Frontal cortex (tissue), 4 donors: ENCODE data around the gene ACP4. TPM values are rescaled to one million over a fixed set of nuclear protein-coding genes. Genes with fewer than 3 reads are reported as not detected.
"Not testable (repeated sequence)": the region's sequence is repeated elsewhere in the genome, so short reads cannot be mapped to it uniquely, and the experiment has no call there.

Experiments used
- DNase-seq, 2 donors: peaks; one replicate each; pipeline ENCODE4 v3.0.0; 2012; ENCODE audit warnings: low spot score in 2 of 2
- FAIRE-seq: peaks from 2 replicates; lab custom pipeline; 2012; peaks lifted over from hg19 to GRCh38; lab: Jason Lieb, UNC
- total RNA-seq: library from RNA; depleted of rRNA; stranded (reverse); fragments of >200 nt; gene quantifications from one replicate; pipeline ENCODE4 v1.2.3, GENCODE V29; 2014
- donor health status: control.
- donor health status: control.
- donor health status: control.

Gene ACP4
- total RNA-seq, 1 donor from 2014 or later, result not detected

DNA sequence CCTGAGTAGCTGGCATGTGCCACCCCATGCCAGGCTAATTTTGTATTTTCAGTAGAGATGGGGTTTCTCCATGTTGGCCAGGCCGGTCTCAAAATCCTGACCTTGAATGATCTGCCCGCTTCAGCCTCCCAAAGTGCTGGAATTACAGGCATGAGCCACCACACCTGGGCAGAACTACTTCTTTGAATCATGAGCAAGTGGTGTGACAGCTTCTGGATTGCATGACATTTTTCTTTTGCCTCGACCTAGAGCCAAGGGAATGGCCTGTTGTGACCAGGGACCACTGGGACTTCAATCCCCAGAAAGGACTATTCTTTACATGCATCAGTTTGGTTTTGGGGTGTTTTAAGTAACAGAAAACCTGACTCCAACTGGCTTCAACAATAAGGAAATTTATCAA is 17.3 kb upstream of the ACP4 start:
- FAIRE-seq, result not testable (repeated sequence)

DNA sequence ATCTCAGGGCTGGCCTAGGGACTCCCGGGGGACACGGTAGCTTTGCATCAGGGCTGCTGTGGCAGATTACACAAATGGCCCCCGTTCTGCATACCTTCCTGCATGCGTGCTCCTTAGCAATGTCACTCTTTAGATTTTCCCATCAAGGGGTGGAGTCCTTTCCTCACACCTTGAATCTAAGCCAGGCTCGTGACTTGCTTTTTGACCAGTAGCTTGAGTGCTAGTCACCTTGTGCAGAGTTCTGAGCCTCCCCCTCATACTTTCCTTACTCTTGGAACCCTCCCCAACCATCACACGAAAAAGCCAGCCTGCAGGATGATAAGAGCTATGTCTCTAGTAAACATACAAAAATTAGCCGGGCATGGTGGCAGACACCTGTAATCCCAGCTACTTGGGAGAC is 16.8 kb upstream of the ACP4 start:
- not testable (repeated sequence) for DNase-seq, FAIRE-seq

More for the DNA sequence above, 17.3 kb upstream of the ACP4 start:
- DNase-seq, result not testable (repeated sequence)

DNA sequence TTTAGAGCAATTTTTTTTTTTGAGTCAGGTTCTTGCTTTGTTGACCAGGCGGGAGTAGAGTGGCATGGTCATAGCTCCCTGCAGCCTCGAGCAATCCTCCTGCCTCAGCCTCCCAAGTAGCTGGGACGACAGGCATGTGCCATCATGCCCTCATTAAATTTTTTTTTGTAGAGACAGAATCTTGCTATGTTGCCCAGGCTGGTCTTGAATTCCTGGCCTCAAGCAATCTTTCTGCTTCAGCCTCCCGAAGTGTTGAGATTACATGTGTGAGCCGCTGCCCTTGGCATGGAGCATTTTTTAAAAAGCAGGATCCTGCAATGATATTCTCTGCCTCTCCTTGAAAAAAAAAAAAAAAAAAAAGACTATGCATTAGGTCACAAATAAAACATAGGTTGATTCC is 14.1 kb upstream of the ACP4 start:
- DNase-seq (no peak), FAIRE-seq (no peak)

DNA sequence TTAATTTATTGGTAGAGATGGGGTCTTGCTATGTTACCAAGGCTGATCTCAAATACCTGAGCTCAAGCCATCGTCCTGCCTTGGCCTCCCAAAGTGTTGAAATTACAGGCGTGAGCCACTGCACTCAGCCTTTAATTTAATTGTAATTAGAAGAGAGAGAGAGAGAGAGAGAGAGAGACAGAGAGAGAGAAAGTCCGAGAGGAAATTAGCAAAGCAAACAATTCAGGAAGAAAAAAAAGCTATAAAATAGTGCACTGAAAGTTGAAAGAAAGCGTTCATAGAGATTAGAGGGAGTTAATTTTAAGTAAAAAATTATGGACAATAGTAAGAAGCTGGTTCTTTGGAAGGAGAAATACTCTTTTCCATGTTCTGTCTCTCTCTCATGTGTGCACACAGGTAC is 13.0 kb upstream of the ACP4 start:
- DNase-seq, result no peak
- no peak for FAIRE-seq

DNA sequence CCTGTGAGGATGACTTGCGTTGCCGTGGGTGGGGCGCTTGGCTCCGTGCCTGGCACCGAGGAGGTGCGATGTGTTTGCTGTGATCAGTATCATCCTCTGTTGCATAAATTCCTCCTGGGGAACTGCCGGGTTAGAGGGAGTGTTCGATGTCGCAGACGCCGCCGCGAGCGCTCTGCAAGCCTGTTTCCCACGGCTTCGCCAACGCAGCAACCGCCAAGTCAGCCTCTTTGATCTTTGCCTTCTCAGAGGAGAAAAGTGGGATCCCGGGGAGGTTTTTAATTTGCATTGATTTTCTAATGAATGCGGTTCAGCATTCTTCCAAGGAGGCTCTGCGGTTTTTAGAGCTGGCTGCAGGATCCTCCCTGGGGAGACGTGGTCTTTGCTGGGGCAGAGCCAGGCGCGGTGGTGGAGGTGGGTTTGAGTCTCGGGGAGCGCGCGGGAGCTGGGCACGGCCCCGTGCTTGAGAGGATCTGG is 12.3 kb upstream of the ACP4 start:
- no peak for FAIRE-seq
- no peak for DNase-seq

DNA sequence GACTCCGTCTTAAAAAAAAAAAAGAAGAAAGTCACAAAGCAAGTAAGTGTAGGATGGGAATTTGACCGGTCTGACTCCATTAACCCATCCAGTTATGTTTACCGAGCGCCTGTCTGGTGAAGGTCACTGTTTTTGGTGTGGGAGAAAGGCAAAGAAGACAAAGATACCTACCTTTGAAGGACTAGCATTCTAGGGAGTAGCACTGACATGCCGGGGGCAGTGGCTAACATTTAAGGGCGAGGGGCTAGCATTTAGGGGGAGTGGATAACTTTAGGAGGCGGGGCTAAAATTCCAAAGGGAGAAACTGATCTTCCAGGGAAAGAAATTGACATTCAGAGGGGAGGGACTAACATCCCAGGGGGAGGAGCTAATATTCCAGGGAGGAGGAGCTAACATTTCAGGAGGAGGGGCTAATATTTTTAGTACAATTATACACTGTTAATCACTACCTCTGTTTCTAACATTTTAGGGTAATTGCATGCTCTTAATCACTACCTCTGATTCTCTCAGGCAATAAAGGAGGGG is 11.2 kb upstream of the ACP4 start:
- FAIRE-seq (no peak), DNase-seq (no peak)

DNA sequence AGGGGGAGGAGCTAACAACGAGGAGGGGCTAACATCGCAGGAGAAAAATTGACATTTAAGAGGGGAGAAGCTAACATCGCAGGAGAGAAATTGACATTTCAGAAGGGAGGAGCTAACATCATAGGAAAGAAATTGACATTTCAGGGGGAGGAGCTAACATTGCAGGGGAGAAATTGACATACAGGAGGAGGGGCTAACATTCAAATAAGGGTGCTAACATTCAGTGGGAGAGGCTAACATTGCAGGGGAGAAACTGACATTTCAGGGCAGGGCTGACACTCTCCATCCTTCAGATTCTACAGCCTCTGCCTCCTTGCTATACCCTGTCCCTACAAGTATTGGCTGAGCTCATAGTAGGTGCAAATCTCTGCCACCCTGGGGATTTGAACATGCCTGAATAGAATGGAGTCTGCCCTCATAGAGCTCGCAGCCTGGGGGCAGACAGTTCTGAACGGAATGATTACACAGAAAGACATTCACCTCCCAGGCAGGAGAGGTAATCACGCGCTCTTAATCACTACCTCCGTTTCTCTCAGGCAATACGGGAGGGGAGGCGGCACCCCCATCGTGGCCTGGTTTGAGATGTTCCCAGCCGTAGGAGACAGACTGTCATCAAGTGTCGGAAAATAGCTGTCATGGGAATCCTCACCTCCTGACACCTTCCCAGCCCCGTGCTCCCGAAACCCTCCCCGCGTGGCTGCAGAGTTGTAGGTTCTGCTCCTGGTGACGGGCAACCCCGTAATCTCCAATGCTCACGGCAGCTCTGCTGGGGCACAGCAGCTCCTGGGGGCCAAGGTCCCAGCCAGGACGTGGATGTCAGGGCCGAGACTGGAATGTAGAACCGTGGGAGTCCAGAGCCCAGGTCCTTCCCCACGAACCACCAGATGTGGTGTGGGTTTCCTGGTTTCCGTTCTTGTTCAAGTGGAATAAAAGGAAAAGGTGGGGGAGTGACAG is 10.4 kb upstream of the ACP4 start:
- no peak for FAIRE-seq

DNA sequence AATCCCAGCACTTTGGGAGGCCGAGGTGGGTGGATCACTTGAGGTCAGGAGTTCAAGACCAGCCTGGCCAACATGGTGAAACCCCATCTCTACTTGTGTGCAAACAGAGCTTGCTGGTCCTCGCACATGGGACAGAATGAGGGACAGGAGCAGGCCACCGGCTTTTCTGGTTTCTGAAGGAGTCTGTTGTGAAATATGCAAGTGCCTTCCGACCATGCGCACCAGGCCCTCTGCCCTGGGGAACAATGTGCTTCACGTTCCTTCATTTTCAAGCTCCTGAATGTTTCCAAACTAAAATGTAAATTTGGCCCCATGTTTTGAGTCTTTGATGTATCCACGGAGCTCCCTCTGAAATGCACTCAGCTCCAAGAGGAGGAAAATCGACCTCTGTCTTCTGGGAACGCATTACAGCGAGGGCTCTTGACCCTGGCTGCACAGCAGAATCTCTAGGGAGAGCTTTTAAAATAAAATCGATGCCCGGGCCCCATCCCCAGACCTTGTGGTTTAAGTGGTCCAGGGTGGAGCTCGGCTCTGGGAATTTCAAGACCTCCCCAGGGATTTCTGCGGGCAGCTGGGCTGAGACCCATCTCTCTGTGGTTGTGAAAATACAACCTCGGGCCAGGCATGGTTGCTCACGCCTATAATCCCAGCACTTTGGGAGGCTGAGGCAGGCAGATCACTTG is 9.3 kb upstream of the ACP4 start:
- DNase-seq (no peak), FAIRE-seq (no peak)

More for the DNA sequence above, 10.4 kb upstream of the ACP4 start:
- DNase-seq, result no peak

DNA sequence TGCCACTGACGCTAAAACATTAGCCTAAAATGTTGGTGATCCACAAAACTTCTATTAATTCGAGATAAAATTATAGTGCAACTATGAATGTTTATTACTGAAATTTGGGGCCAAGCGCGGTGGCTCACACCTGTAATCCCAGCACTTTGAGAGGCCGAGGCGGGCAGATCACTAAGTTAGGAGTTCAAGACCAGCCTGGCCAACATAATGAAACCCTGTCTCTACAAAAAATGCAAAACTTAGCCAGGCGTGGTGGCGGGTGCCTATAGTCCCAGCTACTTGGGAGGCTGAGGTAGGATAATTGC is 6.4 kb upstream of the ACP4 start:
- DNase-seq, FAIRE-seq: not testable (repeated sequence)

DNA sequence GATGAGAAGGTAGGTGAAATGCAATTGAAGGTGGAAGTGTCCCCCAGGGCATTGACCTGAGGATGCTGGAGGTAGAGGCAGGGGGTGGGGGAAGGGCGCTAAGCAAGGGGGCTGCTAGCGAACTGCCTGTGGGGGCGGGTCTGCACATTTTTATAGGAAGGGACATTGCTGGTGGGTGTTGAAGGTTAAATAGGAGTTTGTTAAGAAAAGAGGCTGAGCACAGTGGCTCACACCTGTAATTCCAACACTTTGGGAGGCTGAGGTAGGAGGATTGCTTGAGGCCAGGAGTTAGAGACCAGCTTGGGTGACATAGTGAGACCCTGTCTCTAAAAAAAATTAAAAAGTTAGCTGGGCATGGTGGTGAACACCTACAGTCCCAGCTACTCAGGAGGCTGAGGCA is 5.5 kb upstream of the ACP4 start:
- DNase-seq, result no peak
- FAIRE-seq, result no peak

DNA sequence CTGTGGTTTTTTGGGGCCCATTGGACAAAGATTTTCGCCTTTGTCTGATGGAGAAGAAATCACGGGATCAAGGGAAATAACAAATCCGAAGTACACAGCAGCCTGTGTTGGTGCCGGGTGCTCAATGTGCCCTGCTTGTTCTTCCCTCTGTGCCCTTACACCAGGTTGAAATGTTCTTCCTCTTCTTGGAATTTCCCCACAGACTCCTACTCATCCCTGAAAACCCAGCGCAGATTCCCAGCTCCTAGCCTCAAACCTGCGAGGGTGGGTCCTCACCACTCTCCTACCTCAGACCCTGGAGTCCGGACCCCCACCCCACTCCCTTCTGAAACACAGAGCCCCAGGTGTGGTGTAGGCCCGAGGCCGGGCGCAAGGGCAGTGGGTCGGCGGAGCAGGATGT is 4.9 kb upstream of the ACP4 start:
- DNase-seq (no peak), FAIRE-seq (no peak)

DNA sequence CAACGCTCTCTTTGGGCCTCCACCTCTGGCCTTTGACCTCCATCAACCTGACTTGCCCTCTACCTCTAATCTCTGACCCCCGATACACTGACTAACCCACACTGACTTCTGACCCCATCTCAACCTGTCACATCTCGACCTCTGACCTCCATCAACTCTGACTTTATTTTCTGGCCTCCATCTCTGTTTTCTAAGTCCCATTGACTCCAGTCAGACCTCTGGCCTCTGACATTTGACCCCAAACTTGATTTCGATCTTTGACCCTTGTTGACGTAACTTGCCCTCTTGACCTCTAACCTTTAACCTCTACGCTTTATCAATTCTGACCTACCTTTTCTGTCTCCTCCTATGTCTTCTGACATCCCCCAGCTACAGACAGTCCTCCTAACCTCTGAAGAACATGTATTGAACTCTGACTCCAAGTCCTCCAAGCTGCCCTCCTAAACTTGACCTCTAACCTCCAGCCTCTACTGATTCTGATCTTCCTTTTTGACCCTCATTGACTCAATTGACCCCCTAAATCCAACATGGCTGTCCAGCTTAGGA is 780 bp downstream of the ACP4 start:
- no peak for DNase-seq
- no peak for FAIRE-seq

DNA sequence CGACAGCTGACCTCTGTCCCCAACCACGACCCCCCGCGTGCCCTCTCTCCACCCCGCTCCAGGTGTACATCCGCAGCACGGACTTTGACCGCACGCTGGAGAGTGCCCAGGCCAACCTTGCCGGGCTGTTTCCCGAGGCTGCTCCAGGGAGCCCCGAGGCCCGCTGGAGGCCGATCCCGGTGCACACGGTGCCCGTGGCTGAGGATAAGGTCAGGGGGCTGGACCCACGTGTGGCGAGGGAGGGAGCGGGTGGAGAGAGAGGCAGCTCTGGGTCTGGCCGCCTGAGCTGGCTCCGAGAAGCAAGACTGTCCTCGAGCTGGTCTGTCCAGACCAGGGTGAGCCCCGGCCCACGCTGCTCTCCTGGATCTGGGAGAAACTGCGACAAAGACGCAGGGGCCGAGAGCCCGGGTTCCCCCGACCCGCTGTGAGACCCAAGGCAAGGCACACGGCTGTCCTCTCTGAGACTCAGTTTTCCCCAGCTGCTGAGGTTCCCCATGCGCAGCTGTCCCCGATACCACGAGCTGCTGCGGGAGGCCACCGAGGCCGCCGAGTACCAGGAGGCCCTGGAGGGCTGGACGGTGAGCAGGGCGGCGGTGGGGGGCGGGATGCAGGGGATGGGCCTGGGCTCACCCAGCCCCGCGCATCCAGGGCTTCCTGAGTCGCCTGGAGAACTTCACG is 1.5 kb downstream of the ACP4 start:
- FAIRE-seq (no peak), DNase-seq (no peak)

DNA sequence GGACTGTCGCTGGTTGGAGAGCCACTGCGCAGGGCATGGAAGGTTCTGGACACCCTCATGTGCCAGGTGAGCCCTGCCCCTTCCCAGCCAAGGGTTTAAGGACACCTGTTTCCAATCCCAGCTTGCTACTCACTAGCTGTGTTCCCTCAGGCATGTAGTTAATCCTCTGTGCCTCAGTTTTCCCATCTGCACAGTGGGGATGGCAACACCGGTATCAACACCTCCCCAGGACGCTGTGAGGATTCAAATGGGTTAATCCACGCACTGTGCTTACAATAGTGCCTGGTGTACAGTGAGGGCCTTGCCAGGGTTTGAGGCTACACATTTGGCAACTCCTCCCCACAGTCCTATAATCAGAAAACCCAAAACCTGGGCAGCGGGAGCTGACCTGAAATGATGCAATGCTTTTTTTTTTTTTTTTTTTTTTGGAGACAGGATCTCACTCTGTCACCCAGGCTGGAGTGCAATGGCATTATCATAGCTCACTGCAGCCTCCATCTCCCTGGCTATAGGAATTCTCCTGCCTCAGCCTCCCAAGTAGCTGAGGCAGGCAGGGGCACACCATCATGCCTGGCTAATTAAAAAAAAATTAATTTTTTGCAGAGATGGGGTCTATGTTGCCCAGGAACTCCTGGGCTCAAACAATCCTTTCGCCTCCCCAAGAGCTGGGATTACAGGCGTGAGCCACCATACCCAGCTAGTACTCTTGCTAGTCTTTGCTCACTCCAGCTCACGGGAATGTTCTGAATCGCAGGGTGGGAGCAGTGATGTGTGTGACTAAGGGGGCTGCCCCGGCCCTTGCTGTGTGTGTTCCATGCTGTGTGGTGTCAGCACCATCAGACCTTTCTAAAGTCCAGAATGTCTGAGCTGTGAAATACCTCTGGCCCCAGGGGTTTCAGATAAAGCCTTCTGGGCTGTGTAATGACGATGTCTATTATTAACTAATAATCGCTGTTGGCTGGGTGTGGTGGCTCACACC is 2.3 kb downstream of the ACP4 start:
- DNase-seq (no peak), FAIRE-seq (no peak)

DNA sequence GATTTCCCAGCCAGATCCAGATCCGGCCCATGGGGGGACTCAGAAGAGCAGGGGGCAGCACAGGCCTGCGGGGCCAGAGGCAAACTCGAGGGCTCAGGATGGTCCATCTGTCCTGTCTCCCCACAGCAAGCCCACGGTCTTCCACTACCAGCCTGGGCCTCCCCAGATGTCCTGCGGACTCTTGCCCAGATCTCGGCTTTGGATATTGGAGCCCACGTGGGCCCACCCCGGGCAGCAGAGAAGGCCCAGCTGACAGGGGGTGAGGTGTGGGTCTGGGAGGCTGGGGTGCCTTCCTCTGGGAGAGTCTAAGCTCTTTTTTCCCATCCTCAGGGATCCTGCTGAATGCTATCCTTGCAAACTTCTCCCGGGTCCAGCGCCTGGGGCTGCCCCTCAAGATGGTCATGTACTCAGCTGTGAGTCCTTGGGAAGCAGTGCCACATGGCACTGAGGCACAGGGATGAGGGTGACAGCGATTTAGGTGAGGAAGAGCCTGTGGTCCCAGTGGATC is 3.4 kb downstream of the ACP4 start:
- no peak for FAIRE-seq
- DNase-seq, result no peak

DNA sequence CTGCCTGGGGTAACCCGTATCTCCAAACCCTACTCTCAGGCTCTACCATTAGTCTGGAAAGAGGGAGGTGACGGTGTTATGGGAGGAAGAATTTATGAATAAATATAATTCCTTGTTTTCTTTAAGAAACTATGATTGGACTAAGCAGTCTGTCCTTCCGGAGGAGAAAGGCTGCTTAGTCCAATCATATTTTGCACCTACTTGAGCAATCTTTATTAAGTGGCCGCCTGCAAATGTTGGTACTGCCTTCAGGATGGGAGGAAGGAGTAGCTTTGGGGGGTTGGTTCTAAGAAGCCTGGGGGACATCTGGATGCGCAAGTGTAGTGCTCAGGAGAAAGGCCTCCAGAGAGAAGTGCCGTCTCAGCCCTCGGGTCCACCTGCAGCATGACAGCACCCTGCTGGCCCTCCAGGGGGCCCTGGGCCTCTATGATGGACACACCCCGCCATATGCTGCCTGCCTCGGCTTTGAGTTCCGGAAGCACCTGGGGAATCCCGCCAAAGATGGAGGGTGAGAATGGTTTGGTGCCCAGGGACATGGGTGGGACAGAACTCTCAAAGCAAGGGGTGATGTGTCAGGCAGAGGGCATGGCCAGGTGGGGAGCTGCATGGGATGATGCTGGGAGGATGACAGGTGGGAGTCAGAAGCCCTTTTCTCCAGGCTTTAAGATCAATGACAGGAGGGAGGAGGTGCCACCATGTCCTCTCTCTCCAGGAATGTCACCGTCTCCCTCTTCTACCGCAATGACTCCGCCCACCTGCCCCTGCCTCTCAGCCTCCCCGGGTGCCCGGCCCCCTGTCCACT is 4.1 kb downstream of the ACP4 start:
- no peak for FAIRE-seq
- DNase-seq, result no peak

DNA sequence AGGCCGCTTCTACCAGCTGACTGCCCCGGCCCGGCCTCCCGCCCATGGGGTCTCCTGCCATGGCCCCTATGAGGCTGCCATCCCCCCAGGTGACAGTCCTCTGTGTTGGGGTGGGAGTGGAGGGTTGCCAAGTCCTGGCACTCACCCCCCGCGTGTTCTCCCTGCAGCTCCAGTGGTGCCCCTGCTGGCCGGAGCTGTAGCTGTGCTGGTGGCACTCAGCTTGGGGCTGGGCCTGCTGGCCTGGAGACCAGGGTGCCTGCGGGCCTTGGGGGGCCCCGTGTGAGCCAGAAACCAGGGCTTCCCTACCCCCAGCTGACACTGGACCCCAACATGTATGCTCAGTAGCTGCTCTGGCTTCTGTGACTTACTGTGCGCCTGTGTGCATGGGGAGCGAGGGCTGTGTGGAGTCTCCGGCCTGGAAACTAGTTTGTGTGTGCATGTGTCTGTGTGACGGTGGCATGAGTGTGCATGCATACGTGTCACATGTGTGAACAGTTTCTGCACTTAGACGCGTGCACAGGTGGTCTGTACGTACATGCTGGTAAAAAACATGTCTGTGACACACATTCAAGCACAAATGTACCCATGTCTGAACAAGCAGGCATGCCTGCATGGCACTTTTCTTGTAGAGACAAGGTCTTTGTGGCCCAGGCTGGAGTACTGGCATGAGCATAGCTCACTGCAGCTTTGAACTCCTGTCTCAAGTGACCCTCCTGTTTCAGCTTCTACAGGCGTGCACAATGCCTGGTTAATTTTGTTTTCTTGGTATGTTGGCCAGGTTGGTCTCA is 4.9 kb downstream of the ACP4 start:
- DNase-seq (no peak), FAIRE-seq (no peak)
